Hepatic stellate cell (primary cell): ENCODE data around the gene C21orf58.
A peak's percentile ranks its signal among the peaks of the same experiment; 100 is the strongest.

Experiments
- DNase-seq: peaks from one replicate; pipeline ENCODE4 v3.0.0; 2011; ENCODE audit warnings: low spot score

Gene C21orf58

GRCh38 chr21:46295996-46296752, 27.5 kb downstream of the C21orf58 start:
- DNase-seq, result peak; percentile 16

- no peak for DNase-seq
Measured at GRCh38 chr21:46295177-46295770, 28.4 kb downstream of the C21orf58 start.

GRCh38 chr21:46294647-46295176, 29.0 kb downstream of the C21orf58 start:
- peak; percentile 69 for DNase-seq

- DNase-seq, result no peak
Measured at GRCh38 chr21:46291561-46291960, 32.1 kb downstream of the C21orf58 start.

- DNase-seq, result no peak
Measured at GRCh38 chr21:46289655-46290179, 34.0 kb downstream of the C21orf58 start.

GRCh38 chr21:46287541-46287940, 36.1 kb downstream of the C21orf58 start:
- no peak for DNase-seq

- DNase-seq, result no peak
Measured at GRCh38 chr21:46286648-46287002, 37.0 kb downstream of the C21orf58 start.

- peak; percentile 97 for DNase-seq
Measured at GRCh38 chr21:46285761-46286647, 37.7 kb downstream of the C21orf58 start, which contains the start of gene YBEY. YBEY (plus strand) TSS chr21:46286342; CDS start chr21:46286914, 572 bp downstream.

GRCh38 chr21:46285206-46285661, 38.4 kb downstream of the C21orf58 start, which contains the start of gene MCM3AP:
MCM3AP (minus strand) TSS chr21:46285611; CDS start chr21:46285286, 325 bp downstream.
- no peak for DNase-seq

- DNase-seq, result no peak
Measured at GRCh38 chr21:46284733-46285132, 38.9 kb downstream of the C21orf58 start.

- DNase-seq, result no peak
Measured at GRCh38 chr21:46284077-46284644, 39.5 kb downstream of the C21orf58 start.

- DNase-seq, result no peak
Measured at GRCh38 chr21:46274797-46275390, 48.8 kb downstream of the C21orf58 start.

GRCh38 chr21:46273341-46273740, 50.3 kb downstream of the C21orf58 start:
- DNase-seq, result no peak

GRCh38 chr21:46269466-46269865, 54.2 kb downstream of the C21orf58 start:
- DNase-seq, result no peak

GRCh38 chr21:46268371-46268770, 55.3 kb downstream of the C21orf58 start:
- DNase-seq, result no peak

GRCh38 chr21:46266946-46267345, 56.7 kb downstream of the C21orf58 start:
- DNase-seq, result no peak

GRCh38 chr21:46265736-46266525, 57.7 kb downstream of the C21orf58 start:
- DNase-seq, result no peak

GRCh38 chr21:46264690-46265144, 59.0 kb downstream of the C21orf58 start:
- no peak for DNase-seq

- no peak for DNase-seq
Measured at GRCh38 chr21:46264046-46264689, 59.5 kb downstream of the C21orf58 start.
